HG02571 (cell line): ENCODE measurements around the gene IL17C.
A peak's percentile ranks its signal among the peaks of the same experiment; 100 is the strongest.

Experiments used
- ATAC-seq: cut with Tn5 transposase; IDR thresholded peaks from one replicate; pipeline ENCODE4 v1.9.1; 2021; ENCODE audit warnings: mild to moderate bottlenecking, moderate library complexity; ENCODE audit not compliant: unreplicated experiment

IL17C gene

DNA sequence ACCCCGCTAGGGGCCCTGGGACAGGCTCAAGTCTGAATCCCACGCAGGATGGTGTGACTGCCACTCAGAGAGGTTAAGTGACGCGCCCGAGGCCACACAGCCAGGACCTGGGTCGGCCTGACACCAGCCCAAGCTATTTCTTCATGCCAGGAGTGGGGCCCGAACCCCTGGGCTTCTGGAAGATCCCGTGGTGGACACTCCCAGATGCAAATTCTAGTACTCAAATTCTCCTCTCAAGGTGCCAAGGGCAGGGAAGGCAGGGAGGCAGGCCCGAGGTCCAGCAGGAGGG, 5.2 kb downstream of the IL17C start:
- ATAC-seq: no peak

DNA sequence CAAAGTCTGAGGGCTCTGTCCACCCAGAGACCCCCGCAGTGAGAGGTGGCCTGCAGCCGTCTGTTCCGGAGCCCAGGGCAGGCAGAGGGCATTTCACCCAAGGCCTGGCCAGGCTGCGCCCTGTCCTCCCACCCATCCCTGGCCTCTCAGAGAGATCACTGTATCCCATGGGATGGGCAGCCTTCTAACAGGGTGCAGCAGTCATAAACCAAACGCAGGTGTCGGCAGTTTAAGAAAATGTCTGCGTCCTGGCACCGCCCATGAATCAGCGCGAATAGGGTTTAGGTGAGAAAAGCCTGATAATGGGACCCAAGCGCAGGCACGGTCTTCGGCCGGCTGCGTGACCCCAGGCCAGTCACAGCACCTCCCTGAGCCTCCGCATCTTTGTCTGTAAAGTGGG, 7.1 kb downstream of the IL17C start:
- ATAC-seq: no peak

DNA sequence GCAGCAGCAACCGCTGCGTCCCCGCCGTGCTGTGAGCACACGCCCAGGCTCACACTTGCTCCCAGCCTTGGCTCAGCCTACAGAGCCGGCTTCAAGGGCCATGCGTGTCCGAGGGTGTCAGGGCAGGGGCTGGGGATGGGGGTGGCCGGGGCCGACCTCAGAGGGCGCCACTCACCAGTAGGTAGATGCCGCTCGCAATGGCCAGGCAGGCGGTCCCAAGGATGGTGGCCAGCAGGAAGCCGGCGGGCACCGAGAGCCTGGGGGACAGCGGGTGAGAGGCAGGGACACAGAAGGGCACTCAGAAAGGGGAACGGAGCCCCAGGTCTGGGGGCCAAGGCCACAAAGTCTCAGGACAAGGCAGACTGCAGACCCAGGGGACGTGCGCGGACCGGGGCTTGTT, 7.6 kb downstream of the IL17C start:
- ATAC-seq: no peak

DNA sequence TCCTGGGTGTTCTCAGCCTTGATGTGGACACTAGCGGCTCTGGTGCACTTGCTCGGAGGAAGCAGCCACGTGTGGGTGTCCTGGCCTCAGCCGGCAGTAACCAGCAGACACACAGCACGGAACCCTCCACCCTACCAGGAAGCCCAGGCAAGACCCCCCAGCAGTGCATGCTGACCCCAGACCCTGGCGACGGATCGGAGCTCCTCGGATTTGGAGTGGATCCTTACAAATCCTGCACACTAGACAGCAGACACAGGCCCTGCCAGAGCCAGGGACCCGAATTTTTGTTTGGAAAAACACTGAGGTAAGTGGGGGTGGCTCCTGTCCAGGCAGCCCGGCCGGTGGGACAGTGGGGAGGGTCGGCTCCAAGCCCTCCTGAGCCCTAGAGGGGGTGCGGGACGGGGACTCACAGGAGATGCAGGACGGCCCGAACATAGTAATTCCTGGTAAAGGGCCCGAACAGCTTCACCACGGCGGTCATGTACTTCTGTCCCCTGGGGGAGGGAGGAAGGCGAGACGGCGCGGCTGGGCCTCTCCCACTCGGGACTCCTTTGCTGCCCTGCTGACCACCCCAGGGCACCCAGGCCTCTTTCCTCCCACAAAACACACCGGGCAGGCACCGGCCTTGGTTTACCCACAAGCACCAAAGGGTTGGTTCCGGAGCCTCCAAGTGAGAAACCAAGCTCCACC, 8.1 kb downstream of the IL17C start:
- ATAC-seq: no peak

DNA sequence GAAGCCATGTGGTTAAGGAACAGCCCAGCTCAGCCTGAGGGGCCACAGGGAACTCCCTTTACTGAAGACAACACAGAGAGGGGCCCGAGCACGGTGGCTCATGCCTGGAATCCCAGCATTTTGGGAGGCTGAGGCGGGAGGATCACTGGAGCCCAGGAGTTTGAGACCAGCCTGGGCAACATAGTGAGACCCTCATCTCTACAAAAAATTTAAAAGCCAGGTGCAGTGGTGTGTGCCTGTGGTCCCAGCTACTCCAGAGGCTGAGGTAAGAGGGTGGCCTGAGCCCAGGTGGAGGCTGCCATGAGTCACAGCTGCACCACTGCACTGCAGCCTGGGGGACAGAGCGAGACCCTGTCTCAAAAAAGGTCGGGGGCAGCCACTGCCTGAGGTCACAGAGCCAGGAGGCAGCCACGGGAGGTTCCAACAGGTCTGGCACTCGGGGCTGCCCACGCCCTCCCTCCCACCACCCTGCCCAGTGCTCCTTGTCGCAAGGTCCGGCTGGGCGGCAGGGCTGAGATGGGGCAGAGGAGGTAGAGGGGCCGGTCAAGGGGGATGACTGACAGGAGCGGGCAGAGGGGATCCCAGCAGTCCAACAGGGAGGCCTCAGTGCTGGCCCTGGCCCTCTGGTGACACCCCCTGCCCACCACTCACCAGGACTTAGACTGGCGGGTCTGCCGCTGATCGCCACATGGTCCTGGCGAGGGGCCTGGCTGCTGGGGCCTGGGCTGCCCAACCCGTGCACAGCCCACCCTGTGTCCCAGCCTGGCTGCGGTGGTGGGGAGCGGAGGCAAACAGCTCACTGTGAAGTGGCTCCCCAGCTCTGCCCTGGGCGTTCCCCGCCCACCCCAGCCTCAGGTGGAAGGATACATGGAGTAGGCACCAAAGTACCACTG, 9.1 kb downstream of the IL17C start:
- ATAC-seq: no peak

DNA sequence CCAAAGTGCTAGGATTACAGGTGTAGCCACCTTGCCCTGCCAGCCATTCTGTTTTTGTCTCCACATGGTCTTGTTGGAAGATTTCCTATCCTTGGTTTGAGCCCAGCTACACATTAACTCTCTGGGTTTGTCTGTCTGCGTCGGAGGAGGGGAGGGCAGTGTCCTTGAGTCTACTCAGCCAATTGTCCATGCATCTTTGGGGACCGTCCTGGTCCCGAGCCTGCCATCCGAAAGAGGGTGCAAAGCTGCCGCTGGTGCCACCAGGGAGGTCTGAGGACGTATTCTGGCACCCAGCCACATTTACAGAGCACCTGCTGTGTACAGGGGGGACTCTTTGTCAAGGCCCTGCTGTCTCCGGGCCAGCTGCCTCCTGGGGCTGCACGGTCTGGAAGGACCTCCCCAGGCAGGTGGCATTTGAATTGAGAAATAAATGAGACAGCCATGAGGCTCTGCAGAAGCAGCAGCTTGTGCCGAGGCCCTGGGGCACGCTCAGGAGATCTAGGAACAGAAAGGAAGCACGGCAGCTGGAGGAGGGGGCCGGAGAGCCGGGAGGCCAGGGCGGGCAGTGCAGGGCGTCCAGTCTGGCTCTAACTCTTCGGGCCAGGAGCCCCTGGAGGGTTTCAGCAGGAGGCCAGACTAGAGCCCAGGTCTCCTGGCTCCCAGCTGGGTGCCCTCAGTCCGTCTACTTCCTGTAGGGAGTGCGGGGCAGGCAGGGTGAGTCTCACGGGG, 11.0 kb downstream of the IL17C start:
- ATAC-seq: no peak

DNA sequence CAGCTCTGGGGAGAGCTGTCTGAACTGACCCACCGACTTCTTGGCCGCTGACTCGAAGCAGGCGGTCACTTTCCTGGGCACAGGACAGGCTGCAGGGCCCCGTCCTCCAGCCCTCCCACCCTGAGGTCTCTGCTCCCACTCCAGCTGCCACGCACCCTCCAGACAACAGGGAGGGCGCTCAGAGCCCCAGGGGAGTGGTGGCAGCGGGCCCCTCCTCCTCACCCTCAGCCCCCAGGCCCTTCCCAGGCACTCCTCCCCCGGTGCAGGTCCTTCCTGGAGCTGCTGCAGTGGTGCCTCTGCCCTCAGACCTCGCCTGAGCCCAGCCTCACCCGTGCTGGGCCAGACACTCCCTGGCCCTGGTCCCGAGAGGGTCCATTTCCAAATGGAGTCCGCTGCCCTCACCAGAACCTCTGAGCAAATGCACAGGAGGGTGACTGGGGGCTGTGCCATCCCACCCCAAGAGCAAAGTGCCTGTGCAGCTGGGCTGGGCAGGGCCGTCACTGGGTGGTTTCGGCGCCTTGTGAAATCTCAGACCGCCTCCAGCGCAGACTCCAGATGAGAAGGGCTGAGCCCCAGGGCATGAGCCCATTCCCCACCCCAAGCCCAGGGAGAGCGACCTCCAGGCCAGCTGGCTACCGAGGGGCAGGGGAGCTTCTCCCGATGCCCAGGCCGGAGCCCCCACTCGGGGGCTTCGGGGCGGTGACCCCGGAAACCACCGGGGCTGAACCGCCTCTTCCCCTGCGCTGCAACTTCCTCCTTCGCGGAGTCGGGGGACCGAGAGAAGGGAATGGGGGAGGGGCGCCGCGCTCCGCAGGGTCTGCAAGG, 11.8 kb downstream of the IL17C start:
- ATAC-seq: peak; percentile 20

DNA sequence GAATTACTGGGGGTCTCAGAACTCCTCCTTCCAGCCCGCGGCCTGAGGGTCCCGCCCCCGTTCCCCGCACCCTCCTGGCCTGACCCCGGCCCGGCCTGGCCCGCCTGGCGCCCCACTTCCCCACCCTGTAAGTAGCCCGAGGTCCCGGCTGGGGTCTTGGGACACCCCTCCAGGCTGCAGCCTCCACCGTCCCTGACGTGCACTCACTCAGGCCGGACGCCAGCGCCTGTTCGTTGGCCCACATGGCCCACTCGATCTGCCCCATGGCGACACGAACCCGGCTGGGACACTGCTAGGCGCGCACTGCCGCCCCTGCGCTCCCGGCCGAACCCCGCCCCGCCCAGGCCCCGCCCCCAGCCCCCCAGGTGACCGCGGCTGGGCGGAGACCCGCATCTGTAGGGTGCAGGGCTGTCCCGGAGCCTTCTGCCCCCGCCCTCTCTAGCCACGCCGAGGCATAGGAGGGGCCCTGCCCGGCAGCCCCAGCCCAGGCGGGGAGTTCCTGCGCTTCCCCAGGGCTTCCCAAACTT, 12.4 kb downstream of the IL17C start, which contains the start of gene CYBA:
Gene CYBA, minus strand, starts transcription at position 305 of the 527 bp plus-strand sequence. Its CDS starts 40 bp downstream, at position 265.
- peak; percentile 67 for ATAC-seq

DNA sequence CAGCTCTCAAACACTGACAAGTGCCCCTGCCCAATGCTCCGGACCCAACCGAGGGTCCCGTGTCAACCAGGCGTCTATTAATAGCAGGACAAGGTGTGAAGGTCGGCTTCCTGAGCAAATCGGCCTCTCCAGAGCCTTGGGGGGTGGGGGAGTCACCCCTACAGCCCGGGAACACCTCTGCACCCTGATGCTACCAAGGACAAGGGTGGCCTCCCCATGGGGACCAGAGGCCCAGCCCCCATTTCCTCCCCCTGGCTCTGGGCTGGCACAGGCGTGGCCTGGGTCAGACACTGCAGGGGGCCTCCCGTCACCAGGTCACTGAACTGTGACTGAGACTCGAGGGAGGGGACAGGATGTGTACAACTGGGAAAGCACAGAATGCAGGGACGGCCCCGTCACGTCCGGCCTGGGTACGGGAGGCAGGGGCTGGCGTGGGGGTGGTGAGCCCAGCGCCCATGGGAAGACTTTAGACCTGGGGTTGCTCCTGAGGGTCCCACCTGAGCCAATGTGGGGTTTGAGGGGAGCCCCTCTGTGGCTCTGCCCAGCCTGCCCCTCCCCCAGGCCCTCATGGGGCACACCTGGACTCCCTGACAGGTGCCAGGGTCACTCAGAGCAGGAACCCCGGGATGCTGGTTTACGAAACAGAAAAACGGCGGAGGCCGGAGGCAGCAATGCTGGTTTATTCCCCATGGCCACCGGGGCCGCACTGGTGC, 13.1 kb downstream of the IL17C start:
- peak; percentile 61 for ATAC-seq

DNA sequence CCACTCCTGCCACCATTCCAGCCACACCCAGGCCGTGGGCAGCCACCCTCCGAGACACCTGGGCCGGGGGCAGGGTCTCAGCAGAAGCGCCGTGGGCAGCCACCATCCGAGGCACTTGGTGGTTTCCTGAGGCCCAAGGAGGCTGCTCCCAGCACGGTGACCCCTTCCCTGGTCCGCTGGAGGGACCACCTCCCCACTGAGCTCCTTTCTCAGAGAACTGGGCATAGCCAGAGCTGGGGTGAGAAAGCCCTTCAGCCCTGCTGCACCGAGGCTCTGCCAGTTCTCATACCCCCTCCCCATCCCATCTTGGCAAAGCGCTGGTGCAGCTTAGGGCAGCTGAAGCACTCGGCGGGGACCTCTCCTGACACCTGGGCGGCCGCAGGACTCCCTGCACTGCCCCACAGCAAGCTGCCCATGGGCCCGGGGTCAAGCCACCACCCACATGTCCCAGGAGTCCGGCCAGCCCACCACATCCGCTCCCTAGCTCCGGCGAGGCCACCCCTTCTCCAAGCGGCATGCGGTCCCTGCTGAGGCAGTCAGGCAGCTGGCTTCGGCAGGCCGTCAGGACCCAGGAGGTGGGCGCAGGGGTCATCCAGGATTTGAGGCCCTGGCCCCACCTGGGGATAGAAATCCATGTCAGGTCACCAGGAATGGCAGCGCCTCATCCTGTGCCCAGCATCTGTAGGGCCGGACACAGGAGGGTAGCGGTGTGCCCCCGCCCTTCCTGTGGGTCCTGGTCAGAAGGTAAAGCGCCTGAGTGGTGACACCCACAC, 13.8 kb downstream of the IL17C start:
- no peak for ATAC-seq

DNA sequence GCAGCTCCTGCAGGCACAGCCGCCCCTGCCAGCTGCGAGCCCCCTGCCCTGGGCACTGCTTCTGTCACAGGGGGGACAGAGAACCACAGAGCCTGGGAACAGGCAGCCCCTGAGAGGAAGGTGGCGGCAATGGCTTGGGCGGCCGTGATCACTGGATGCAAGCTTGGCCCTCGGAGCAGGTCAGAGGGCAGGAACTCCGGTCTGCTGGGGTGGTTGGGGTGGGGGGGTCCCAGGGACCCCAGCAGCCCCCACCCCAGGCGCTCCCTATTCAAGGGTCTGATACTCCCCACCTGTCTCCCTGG, 14.3 kb downstream of the IL17C start:
- ATAC-seq: no peak

DNA sequence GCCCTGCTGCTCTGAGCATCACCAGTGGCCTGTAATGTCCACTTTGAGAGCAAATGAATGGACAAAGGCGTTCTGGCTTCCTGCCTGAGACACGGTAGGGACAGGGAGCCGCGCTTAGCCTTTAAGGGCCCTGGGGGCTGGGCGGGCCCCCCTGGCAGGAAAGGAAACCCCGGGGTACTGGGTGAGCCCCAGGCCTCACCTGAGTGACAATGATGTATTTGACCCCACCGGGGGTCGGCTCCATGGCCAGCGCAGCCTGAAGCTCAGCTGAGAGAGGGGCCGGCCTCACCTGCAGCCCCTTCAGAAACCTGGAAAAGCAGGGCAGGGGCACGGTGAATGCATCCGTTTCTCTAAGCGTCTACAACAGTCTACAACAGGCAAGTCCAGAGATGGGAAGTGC, 14.7 kb downstream of the IL17C start:
- ATAC-seq: no peak

DNA sequence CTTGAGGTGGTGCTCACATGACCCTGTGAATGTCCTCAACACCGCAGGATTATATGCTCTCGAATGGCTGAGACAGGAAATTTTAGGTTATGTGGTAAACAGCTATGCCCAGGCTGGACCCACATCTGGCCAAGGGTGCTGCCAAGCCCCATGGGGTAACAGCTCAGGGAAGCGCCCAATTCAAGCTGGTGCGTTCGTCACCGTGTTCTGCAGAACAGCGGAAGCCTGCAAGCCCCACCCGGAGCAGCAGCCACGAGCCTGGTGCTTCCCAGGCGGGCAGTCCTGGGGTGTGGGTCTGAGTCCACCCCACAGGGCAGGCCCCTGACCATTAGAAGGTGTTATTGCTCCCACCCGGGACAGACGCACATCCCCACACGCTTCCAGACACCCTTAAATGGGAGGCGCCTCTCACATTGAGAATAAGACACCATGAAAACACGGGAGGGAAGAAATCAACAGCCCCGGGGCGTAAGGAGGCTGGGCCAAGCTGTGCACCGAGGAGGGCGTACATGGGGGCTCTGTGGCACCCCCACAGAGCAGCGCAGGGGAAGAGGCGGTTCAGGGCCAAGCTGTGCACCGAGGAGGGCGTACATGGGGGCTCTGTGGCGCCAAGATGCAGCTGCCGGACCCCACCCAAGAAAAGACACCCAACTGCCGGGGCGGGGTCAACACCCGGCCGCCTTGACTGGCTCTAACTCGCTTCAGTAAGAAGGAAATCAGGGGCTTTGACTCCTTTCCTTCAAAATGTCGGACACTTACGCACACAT, 15.4 kb downstream of the IL17C start:
- no peak for ATAC-seq

DNA sequence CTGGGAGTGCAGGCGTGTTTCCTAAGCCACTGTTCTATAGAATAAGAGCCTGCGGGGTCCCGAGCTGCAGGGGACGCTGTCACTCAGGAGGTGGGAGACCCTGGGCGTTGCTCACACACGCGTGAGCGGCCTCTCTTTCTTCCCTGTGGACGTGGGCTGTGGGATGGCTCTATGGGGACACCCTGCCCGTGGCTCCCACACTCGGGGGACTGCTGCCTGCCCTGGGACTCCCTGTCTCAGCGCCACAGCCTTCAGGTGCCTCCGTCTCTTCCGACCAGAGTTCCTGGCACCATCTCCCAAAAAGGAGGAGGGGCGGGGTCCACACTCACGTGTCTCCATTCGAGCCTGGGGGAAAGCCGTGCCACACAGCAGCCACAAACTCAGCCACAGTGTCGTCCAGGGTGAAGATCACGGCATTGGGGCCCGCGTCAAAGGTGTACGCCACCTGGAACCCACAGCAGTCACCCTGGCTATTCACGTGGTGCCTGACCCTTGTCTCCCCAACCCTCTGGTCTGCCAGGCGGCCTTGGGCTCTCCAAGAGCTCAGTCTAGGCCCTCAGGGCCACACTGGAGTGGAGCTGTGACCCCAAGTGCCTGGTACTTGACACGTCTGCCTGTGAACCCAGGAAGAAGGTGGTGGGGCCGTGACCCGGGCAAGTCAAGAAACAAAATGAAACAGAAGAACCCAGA, 16.1 kb downstream of the IL17C start:
- ATAC-seq: no peak

DNA sequence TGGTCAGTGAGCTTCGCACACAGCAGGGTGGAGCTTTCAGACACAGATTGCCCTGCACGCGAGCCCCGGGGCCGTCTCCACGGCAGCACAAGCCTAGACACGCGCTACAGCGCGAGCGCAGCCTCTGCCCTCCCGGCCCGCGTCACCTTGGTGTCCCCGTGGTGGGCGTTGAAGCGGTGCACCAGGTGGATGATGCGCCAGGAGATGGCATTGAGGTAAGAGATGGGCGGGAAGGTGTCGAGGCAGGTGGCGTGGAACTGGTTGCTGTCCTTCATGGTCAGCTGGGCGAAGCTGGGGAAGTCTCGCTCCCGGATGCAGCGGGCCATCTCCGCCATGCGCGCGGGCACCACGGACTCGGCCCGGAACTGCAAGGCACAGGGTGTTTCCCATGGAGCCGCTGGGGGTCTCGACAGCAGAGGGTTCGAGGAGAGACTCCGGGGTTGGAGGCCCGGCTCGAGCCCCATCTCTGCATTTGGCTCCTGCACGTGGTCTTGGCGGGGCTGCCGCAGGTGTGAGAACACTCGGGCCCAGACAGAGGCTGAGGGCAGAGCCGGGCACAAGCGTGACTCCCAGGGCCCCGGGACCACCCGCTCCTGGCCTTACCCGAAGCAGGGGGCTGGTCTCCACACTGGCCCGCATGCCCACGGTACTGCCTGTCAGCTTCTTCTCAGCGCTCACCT, 16.8 kb downstream of the IL17C start:
- ATAC-seq: no peak

DNA sequence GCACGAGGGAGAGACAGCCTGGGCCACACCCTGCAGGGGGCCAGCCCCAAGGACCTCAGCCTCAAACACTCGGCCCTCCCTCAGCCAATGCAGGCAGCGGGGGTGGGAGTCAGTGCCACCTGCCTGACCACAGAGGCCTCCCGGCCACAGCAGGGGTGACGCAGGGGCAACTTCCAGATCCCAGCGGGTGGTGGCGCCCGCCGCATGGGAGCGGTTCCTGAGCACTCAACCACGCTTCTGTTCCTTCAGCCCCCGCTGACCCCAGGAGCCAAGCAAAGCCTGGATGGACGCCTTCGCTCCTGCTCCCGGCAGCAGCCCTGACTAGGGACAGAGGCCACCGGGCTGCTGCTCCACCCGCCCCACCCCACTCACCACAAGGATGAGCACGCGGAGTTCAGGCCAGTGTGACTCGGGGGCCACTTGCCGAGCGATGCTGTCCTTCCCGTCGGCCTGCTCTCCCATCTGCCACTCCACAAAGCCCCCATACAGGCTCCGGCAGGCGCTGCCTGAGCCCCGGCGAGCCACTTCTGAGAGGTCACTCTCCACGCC, 17.4 kb downstream of the IL17C start:
- ATAC-seq: no peak

DNA sequence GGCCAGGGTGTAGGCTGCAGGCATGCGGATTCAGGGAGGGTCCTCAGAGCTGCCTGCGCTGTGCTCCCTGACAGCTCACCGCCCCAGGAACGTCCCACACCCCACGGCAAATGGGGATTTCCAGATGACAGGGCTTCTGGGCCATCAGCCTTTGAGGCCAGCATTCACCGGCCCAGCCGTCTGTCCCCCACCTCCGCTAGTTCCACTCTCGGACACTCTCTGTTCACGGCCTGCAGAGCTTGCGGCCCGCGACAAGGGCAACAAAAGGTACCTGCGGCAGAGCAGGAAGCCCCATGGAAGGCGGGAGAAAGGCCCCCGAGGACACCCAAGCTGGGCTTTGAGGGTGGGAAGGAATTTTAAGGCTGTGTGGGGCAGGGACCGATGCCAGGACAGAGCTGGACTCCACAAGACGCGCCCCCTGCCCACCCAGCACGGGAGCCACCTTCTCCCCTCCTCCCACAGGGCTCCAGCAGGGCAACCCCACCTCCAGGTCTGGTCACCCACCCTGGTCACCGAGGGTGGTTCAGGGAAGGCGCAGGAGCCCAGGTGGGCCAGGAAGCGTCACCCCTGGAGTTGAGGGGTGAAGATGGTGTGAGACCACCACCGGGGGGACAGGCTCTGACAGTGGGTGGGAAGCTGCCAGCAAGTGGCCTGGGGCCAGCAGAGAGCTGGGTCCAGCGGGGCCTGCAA, 18.1 kb downstream of the IL17C start:
- ATAC-seq: no peak
